GM12865 (cell line): ENCODE measurements around the gene GDF7.

ENCODE experiments used
- DNase-seq: peaks from one replicate; pipeline ENCODE4 v3.0.0; 2010; ENCODE audit warnings: low read depth
- H3K4me3 ChIP-seq: 2 replicates; pipeline ENCODE4 v1.5.1; 2011; ENCODE audit warnings: mild to moderate bottlenecking, low read depth, low read length, control low read depth
- TF ChIP-seq, protein P1 (sequence below): IDR thresholded peaks from 2 replicates; pipeline ENCODE4 v1.5.1; 2011; ENCODE audit warnings: low read length, control low read depth, low read depth, inconsistent platforms; ENCODE audit not compliant: insufficient read depth; ENCODE audit errors: missing control alignments

GDF7 gene

DNA sequence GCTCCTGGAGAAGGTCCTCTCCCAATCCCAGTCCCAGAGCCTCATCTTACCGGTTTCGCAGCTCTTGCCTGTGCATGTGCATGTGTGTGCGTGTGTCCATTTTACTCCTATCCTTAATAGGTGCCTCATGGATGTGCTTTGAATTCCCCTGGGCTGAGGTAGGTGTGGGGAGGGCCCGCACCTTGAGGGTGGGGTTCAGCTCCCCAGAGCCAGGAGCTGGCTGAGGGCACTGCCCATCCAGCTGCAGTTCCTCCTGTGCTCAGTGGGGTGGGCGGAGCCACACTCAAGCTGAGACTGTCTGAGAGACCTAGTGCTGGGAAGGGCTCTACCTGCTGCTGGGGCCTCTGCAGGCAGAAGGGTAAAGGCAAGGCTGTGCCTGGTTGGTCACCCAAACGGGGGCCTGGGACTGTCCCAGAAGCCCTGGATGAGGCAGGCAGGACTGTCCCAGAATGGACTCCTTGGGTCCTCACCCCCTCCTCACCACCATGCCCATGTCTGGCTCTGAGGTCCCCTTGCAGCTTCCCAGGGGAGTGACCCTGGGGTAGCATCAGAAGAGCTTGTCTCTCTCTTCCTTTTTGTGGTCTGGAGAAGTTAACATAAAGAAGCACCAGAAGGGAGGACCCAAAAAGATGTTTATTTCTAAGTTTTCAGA, 8.9 kb downstream of the GDF7 start:
- TF ChIP-seq, protein P1, sequence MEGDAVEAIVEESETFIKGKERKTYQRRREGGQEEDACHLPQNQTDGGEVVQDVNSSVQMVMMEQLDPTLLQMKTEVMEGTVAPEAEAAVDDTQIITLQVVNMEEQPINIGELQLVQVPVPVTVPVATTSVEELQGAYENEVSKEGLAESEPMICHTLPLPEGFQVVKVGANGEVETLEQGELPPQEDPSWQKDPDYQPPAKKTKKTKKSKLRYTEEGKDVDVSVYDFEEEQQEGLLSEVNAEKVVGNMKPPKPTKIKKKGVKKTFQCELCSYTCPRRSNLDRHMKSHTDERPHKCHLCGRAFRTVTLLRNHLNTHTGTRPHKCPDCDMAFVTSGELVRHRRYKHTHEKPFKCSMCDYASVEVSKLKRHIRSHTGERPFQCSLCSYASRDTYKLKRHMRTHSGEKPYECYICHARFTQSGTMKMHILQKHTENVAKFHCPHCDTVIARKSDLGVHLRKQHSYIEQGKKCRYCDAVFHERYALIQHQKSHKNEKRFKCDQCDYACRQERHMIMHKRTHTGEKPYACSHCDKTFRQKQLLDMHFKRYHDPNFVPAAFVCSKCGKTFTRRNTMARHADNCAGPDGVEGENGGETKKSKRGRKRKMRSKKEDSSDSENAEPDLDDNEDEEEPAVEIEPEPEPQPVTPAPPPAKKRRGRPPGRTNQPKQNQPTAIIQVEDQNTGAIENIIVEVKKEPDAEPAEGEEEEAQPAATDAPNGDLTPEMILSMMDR: peak; percentile 5
- no peak overlapping the region for H3K4me3 ChIP-seq
- peak; percentile 73 for DNase-seq

DNA sequence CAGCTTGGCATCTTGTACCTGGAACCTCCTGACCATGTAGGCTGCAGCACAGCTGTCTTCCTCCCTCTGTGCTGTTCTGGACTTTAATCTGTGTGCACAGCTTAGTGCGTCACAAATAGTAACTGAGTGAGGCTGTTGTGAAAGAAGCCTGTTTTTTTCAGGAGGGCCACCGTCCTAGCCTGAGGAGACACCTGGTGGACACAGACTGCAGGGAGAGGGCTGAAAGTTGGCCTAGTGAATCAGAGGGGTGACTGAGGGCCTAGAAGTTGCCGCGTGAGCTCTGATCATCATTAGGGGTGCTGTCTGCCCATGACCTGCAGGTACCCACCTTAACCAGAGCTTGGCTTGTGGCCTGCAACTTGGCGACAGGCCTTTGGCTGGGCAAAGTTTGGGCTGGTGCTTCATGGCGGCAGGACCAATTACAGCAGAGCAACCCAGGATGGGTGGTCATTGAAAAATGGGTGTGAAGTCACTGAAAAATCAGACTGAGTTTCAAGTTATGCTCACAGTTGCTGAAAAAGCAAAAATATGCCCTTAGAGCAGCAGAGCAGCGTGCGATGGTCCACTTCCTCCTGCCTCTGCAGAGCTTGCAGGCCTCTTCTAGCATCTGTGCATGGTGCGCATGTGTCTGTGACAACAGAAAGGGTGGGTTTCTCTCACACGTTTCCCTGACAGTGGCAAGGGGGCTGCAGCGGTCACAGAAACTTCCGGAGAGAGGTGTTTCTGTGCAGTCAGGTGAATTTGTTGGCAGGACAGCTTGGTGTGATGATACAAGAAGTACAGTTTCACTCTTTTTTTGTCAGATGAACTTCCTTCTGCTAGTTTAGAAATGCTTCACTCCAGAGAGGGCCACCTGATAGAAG, 9.6 kb downstream of the GDF7 start:
- TF ChIP-seq, protein P1: peak; percentile 23
- peak; percentile 93 for DNase-seq
- no peak overlapping the region; the same call in 1 of the 2 replicates for H3K4me3 ChIP-seq

DNA sequence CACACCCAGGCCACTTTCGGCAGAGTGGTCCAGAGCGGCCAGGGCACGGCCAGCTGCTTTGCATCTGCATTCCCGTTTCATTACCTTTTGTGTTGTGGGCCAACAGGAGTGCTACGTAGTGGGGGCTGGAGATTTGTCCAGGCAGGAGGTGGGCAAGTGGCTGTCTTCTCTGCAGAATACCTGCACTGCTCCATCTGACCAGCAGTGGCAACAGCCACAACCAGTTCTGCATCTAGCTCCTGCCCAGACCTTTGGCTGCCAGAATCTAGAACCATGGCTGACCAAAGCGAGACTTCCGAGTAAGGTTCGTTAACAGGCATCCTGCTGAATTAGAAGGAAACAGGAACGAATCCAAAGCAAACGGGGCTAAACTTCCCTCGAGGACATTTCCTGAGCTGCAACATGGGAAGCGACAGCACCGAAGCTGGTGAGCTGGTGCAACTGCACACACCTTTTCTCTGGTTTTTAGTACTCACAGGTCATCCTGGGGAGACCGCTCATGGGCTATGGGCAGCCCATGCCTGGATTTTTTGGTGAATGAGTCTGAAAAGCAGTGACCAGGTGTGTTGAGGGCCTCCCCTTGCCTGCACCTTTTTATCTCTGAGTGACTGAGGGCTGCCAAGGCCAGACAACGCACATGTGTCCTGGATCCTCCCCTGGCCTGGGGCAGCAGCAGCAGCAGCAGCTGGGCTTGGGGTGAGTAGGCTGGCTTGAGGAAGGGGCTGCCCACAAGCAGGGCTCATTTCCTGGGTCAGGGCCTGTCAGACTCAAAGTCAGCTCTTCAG, 10.5 kb downstream of the GDF7 start:
- peak; percentile 63 for DNase-seq
- TF ChIP-seq, protein P1: peak; percentile 53
- H3K4me3 ChIP-seq: peak overlapping the region; percentile 25

DNA sequence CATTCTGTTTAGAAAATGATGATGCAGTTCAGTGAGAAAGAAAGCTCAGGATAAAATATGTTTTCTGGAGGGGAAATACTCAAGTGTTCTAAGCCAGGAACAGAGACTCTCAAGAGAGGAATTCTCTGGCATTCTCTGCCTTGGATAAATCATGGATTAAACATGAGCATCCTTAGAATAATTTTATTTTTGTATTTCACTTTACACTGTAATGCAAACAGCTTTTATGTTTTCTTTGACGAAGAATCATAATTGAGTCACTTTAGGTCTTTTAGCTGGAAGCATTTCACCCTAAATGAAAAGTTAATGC, 11.1 kb downstream of the GDF7 start:
- TF ChIP-seq, protein P1: no peak
- peak overlapping the region; percentile 25 for H3K4me3 ChIP-seq
- no peak for DNase-seq

DNA sequence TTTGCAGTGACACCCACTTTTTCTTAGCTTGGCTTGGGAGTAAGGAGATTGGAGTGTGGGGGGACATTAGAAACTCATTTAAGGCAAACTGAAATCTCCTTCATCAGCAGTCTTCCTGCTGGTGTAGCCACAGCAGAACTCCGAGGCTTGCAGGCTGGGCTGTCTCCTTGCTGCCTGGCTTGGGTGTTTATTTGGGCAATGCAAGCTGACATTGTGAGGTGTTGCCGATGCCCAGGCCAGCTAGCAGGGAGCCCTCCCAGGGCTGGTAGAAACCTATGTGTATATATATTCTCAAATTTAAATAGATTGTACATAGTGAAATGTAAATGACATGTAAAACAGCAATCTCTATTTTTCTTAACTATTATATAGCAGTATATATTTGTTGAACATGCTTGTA, 11.8 kb downstream of the GDF7 start:
- TF ChIP-seq, protein P1: no peak
- H3K4me3 ChIP-seq: no peak overlapping the region
- no peak for DNase-seq

DNA sequence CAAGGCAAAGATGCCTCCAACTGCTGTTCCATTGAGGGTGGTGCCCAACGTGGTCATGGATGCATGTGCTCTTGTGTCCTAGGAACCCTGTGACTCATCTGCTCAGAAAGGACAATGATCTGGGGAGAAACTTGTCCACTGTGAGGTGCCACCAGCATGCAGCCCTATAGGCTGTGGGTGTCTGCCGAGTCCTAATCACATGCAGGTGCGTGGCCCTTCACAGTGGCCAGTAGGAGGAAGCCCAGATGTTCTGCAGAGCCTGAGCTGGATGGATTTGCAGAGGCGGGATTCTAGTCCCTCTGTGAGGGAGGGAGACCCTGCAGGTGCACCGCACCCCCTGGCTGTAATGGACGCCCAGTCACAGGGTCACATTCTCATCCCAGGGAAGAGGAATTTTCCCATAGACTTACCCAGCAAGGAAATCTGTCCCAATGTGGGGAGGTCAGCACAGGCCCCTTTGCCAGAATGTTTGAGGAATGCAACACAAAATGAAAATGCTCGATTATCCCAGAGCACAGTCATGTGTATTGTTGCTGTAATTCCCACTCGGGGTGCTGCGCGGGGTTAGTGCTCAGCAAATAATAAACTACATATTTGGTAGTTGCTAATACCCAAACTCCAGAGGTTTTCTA, 13.9 kb downstream of the GDF7 start:
- TF ChIP-seq, protein P1: no peak
- H3K4me3 ChIP-seq: no peak overlapping the region
- DNase-seq: no peak
